T-helper 2 cell treated with Interferon-gamma antibody and Interleukin-4, amounts not matched to agents 5 μg/mL and 100 μg/mL, for 36 hours (primary cell): ENCODE results near the gene MIGA1.
"Not testable (repeated sequence)": the region's sequence is repeated elsewhere in the genome, so short reads cannot be mapped to it uniquely, and the experiment has no call there.

Experiments used
- DNase-seq: peaks from one replicate; pipeline ENCODE4 v3.0.0; 2021; ENCODE audit warnings: low spot score
- H3K27ac Mint-ChIP-seq: one replicate; pipeline ENCODE4 v1.8.0; 2021; ENCODE audit warnings: mild to moderate bottlenecking, mixed read lengths
- H3K27me3 Mint-ChIP-seq: one replicate; pipeline ENCODE4 v1.8.0; 2021; ENCODE audit warnings: low read depth, mixed read lengths
- H3K36me3 Mint-ChIP-seq: one replicate; pipeline ENCODE4 v1.8.0; 2021; ENCODE audit warnings: low read depth, mixed read lengths
- H3K4me1 Mint-ChIP-seq: one replicate; pipeline ENCODE4 v1.8.0; 2021; ENCODE audit warnings: low read depth, mixed read lengths
- H3K4me3 Mint-ChIP-seq: one replicate; pipeline ENCODE4 v1.8.0; 2022; ENCODE audit warnings: mild to moderate bottlenecking, moderate library complexity, mixed read lengths
- H3K9me3 Mint-ChIP-seq: one replicate; pipeline ENCODE4 v1.8.0; 2021; ENCODE audit warnings: mixed read lengths

The MIGA1 gene

GRCh38 chr1:77776007-77776700 lies 3.3 kb upstream of the MIGA1 start:
- no peak for DNase-seq
- H3K4me1 Mint-ChIP-seq: peaks cover 21% of the 10 kb centered on the region
- H3K36me3 Mint-ChIP-seq: peaks cover 3% of the 10 kb centered on the region
- no peak overlapping the region for H3K27ac Mint-ChIP-seq
- H3K9me3 Mint-ChIP-seq: no peaks in the 10 kb centered on the region
- H3K4me3 Mint-ChIP-seq: no peak overlapping the region
- peaks cover 3% of the 10 kb centered on the region for H3K27me3 Mint-ChIP-seq

DNA sequence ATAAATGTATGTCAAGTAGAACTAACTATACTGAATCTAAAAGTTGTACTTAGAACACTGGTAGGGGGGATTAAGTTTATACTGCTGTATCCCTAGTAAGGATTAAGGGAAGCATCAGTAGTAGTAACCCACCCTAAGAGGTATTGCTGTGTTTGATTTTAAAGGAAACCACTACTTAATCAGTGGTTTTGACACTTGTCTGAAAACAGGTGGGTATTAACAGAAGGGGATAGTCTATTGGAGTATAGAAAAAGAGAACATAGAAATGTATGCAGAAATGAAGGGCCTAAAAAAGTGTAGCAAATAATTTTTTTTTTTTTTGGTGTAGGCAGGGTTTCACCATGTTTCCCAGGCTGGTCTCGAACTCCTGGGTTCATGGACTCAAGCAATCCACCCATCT lies 2.2 kb downstream of the MIGA1 start:
- peaks cover 25% of the 10 kb centered on the region for H3K4me1 Mint-ChIP-seq
- no peak overlapping the region for H3K27ac Mint-ChIP-seq
- peaks cover 3% of the 10 kb centered on the region for H3K27me3 Mint-ChIP-seq
- peaks cover 38% of the 10 kb centered on the region for H3K36me3 Mint-ChIP-seq
- peaks cover 9% of the 10 kb centered on the region for H3K9me3 Mint-ChIP-seq
- peak overlapping the region; percentile 98 for H3K4me3 Mint-ChIP-seq
- no peak for DNase-seq

DNA sequence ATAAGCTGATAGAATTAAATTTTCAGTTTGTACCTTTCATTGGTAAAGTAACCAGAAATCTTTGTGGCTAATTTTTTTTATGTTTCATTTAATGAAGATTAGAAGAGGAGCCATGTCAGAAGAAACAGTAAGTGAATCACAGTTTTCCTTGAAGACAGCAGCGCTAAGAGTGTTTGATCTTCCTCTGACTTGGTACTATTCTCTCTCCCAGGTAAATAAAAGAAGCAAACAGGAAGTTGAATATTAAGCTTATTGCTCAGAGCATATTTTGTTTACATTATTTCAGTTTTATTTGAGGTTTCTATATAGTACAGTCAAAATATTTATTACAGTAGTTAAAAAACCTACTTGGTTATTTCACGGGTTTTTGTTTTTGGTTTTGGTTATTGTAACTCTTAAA lies 3.7 kb downstream of the MIGA1 start:
- peaks cover 25% of the 10 kb centered on the region for H3K4me1 Mint-ChIP-seq
- no peaks in the 10 kb centered on the region for H3K27me3 Mint-ChIP-seq
- no peak overlapping the region for H3K27ac Mint-ChIP-seq
- no peak for DNase-seq
- no peak overlapping the region for H3K4me3 Mint-ChIP-seq
- peaks cover 46% of the 10 kb centered on the region for H3K36me3 Mint-ChIP-seq
- peaks cover 15% of the 10 kb centered on the region for H3K9me3 Mint-ChIP-seq

DNA sequence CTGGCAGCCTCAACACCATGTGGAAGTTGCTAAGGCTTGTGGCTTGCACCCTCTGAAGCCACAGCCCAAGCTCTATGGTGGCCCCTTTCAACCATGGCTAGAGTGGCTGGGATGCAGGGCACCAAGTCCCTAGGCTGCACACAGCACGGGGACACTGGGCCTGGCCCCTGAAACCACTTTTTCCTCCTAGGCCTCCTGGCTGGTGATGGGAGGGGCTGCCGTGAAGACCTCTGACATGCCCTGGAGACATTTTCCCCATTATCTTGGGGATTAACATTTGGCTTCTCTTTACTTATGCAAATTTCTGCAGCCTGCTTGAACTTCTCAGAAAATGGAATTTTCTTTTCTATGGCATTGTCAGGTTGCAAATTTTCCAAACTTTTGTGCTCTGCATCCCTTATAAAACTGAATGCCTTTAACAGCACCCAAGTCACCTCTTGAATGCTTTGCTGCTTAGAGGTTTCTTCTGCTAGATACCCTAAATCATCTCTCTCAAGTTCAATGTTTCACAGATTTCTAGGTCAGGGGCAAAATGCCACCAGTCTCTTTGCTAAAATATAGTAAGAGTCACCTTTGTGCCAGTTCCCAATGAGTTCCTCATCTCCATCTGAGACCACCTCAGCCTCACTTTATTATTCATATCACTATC lies 6.8 kb downstream of the MIGA1 start:
- H3K4me3 Mint-ChIP-seq, H3K4me1 Mint-ChIP-seq, DNase-seq, H3K27me3 Mint-ChIP-seq, H3K27ac Mint-ChIP-seq: not testable (repeated sequence)
- peaks cover 15% of the 10 kb centered on the region for H3K9me3 Mint-ChIP-seq
- H3K36me3 Mint-ChIP-seq: peaks cover 56% of the 10 kb centered on the region

DNA sequence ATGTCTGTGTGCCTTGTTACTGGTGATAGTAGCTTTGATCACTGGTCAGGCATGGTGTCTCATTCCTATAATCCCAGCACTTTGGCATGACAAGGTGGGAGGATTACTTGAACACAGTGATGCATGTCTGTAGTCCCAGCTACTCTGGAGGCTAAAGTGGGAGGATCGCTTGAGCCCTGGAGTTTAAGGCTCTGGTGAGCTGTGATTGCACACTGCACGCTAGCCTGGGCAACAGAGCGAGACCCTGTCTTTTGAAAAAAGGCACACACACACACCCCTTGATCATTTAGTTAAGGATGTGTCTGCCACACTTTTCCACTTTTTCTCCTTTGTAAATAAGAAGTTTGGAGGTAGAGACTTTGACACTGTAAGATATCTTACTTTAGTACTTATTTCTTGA lies 15.1 kb downstream of the MIGA1 start:
- no peaks in the 10 kb centered on the region for H3K9me3 Mint-ChIP-seq
- H3K27me3 Mint-ChIP-seq: no peaks in the 10 kb centered on the region
- peaks cover 11% of the 10 kb centered on the region for H3K36me3 Mint-ChIP-seq
- H3K4me3 Mint-ChIP-seq: no peak overlapping the region
- H3K4me1 Mint-ChIP-seq: no peaks in the 10 kb centered on the region
- no peak overlapping the region for H3K27ac Mint-ChIP-seq
- no peak for DNase-seq

DNA sequence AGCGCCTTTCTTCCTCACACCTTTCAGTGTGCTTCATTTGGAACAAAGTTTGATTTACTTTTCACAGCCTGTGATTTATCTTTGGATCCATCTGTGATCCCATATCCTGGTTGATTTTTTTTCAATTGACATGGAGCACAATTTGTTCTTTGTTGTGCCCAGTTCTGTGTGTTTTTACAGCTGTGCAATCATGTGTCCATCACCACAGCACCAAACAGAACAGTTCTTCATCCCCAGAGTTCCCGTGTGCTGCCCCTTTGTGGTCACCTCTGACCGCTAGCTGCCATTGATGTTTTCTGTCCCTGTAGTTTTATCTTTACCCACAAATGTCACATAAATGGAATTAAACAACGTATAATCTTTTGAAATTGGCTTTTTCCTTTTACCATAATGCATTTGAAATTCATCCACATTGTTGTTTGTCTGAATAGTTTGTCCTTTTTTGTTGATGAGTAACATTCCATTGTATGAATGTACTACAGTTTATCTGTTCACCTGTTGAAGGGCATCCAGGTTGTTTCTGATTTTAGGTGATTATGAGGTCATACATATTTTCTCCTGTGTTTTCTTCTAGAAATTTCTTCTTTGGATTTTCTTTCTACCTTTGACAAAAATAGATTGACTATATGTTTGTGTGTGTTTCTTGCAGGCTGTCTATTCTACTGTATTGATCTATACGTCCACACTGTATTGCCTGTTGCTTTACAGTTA lies 17.4 kb downstream of the MIGA1 start:
- Mint-ChIP-seq H3K4me3 (no peak overlapping the region), H3K27ac (no peak overlapping the region), H3K27me3 (no peaks in the 10 kb centered on the region), H3K4me1 (no peaks in the 10 kb centered on the region), H3K36me3 (peaks cover 8% of the 10 kb centered on the region), H3K9me3 (no peaks in the 10 kb centered on the region)
- DNase-seq: no peak

GRCh38 chr1:77797991-77798390 lies 18.5 kb downstream of the MIGA1 start:
- Mint-ChIP-seq H3K9me3 (no peaks in the 10 kb centered on the region), H3K4me3 (no peak overlapping the region), H3K36me3 (peaks cover 12% of the 10 kb centered on the region), H3K27me3 (no peaks in the 10 kb centered on the region), H3K27ac (no peak overlapping the region), H3K4me1 (no peaks in the 10 kb centered on the region)
- no peak for DNase-seq

- no peaks in the 10 kb centered on the region for H3K4me1 Mint-ChIP-seq
- peaks cover 22% of the 10 kb centered on the region for H3K36me3 Mint-ChIP-seq
- H3K4me3 Mint-ChIP-seq: no peak overlapping the region
- no peaks in the 10 kb centered on the region for H3K9me3 Mint-ChIP-seq
- no peak overlapping the region for H3K27ac Mint-ChIP-seq
- DNase-seq: no peak
- H3K27me3 Mint-ChIP-seq: no peaks in the 10 kb centered on the region
Observed at GRCh38 chr1:77802026-77802425, 22.6 kb downstream of the MIGA1 start.

DNA sequence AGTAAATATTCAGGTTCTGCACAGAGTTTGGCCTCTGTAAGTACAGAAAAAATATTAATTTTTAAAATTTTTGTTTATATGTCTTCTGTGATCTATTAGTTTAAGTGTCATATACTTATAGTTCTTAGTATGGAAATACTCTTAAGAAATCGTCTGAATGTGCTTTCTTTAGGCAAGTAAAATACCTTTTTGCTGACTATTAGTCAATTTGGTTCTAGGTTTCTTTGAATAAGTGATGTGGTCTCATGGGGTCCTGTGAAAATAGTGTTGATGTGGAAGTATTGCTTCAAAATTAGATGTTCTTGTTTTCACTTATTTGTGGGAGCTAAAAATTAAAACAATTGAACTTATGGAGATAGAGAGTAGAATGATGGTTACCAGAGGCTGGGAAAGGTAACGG lies 23.9 kb downstream of the MIGA1 start:
- DNase-seq: no peak
- Mint-ChIP-seq H3K27me3 (no peaks in the 10 kb centered on the region), H3K9me3 (no peaks in the 10 kb centered on the region), H3K36me3 (peaks cover 20% of the 10 kb centered on the region), H3K4me1 (no peaks in the 10 kb centered on the region), H3K4me3 (no peak overlapping the region), H3K27ac (peak overlapping the region; percentile 0)

DNA sequence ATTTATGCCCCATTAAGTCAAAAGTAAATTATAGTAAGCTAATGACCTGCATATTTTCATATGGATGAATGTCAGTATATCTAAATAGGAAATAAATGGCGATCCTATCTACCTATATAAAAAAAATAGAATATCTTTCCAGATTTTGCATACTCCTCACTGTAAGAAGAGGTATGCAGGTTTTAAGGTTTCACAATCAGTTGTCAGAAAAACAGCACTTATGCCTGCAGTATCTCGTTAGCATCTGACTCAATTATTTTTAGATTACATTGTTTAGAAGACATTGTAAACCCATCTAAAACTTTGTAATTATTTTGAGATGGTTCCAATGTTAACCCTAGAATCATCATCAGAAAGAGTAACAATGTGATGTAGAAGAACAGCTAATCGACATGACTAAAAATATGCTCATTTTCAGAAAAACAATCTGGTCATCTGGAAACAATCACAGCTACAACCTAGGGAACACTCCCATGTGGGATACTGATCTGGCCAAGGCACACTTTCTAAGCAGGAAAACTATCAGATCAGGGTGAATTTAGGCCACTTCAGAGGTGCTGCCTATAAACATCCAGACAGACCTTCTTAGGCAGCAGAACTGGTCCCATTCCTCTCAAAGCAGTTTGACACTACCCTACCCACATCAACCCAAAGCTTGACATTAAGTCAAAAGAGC lies 30.5 kb downstream of the MIGA1 start:
- H3K36me3 Mint-ChIP-seq: peaks cover 26% of the 10 kb centered on the region
- not testable (repeated sequence) for H3K9me3 Mint-ChIP-seq, DNase-seq, H3K27me3 Mint-ChIP-seq, H3K27ac Mint-ChIP-seq, H3K4me1 Mint-ChIP-seq, H3K4me3 Mint-ChIP-seq

DNA sequence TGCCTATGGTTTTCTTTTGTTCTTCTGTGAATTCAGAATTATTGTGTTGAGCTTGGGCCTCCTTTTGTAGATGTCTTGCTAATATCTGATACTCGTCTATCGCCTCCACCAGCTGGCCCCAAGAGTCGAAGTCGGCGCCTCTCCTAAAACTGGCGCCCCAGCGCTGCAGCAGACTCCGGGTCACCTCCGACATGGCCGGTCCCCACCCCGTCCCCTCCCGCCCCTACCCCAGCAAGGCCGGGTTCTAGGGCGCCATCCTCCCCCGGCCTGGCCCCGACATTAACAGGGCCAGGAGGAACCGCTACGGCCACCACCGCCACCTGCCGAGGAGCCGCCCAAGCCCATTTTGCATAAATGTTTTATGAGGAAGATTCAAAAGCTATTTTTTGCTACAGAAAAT lies 32.1 kb downstream of the MIGA1 start:
- H3K4me1 Mint-ChIP-seq, H3K27me3 Mint-ChIP-seq, DNase-seq, H3K27ac Mint-ChIP-seq, H3K4me3 Mint-ChIP-seq, H3K9me3 Mint-ChIP-seq: not testable (repeated sequence)
- H3K36me3 Mint-ChIP-seq: peaks cover 23% of the 10 kb centered on the region

DNA sequence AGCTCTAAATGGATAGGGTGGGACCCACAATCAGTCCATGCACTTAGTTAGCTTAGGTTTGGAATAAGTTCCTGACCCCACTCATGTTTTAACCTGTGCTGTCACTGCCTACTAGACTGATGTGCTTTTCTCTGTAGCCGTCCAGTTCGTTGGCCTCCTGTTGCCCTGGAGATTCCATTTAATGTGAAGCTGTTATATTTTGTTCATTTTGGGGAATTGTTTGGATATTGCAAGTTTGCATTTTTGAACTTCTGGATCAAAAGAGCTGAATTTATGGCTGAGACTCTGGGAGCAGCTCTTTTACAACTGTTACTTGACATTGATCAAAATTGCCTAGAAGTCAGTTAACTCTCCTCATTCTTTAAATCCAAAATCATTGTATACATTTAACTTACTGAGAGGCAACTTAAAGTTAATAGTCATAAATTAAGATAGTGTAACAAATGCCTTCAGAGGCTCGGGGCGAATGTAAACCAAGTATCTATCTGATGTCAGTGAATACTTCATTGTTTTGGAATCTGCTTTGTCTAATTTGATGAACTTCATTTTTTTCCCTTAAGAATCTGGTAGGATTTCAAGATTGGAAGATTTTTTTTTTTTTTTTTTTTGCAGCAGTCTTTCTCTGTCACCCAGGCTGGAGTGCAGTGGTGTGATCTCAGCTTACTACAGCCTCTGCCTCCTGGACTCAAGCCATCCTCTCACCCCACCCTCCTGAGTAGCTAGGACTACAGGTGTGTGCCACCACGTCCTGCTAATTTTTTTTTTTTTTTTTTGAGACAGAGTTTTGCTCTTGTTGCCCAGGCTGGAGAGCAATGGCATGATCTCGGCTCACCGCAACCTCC lies 38.1 kb downstream of the MIGA1 start:
- Mint-ChIP-seq H3K36me3 (peaks cover 42% of the 10 kb centered on the region), H3K9me3 (no peaks in the 10 kb centered on the region), H3K27ac (no peak overlapping the region), H3K27me3 (no peaks in the 10 kb centered on the region), H3K4me3 (no peak overlapping the region), H3K4me1 (no peaks in the 10 kb centered on the region)
- DNase-seq: no peak

DNA sequence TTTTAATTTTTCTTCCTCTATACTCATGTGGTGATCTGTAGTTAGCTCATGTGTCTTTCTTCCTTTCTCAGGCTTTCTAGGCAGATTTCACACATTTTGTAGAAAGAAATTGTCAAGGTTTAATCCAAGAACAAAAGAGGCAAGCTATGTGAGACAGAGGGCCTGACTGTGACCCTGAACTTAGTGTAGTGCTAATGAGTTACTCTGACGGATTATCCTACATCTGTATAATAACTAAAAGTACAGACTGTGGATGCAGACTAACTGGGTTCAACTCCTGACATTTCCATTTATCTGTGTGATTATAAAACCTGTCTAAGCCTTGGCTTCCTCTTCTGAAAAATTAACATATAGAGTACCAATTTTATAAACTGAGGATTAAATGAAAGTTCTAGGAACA lies 40.7 kb downstream of the MIGA1 start:
- Mint-ChIP-seq H3K4me1 (no peaks in the 10 kb centered on the region), H3K36me3 (peaks cover 34% of the 10 kb centered on the region), H3K4me3 (no peak overlapping the region), H3K27me3 (no peaks in the 10 kb centered on the region), H3K27ac (no peak overlapping the region), H3K9me3 (no peaks in the 10 kb centered on the region)
- DNase-seq: no peak
